Epithelial cell of esophagus (primary cell): ENCODE measurements around the gene KIF26B.

ENCODE experiments used
- DNase-seq: peaks from one replicate; pipeline ENCODE4 v3.0.0; 2010; ENCODE audit warnings: low read depth
- H3K4me3 ChIP-seq: 2 replicates; pipeline ENCODE4 v1.5.1; 2011; ENCODE audit warnings: mild to moderate bottlenecking, low read length, control low read depth
- TF ChIP-seq, protein P1 (sequence below): IDR thresholded peaks from 2 replicates; pipeline ENCODE4 v1.5.1; 2011; ENCODE audit warnings: low read depth, mild to moderate bottlenecking, low read length, control low read depth, inconsistent platforms; ENCODE audit not compliant: insufficient read depth; ENCODE audit errors: missing control alignments

Gene KIF26B

DNA sequence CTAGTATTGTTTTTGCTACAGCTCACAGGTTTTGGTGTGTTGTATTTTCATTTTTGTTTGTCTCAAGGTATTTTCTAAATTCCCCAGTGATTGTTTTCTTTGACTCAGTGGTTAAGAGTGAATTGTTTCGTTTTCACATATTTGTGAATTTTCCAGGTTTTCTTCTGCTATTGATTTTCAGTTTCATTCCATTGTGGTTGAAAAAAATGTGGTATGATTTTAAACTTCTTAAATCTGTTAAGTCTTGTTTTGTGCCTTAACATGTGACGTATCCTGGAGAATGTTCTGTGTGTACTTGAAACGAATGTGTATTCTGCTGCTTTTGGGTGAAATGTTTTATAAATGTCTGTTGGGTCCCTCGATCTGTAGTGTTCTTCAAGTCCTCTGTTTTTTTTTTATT is 117.9 kb downstream of the KIF26B start:
- DNase-seq = no peak
- no peak overlapping the region for H3K4me3 ChIP-seq
- TF ChIP-seq, protein P1, sequence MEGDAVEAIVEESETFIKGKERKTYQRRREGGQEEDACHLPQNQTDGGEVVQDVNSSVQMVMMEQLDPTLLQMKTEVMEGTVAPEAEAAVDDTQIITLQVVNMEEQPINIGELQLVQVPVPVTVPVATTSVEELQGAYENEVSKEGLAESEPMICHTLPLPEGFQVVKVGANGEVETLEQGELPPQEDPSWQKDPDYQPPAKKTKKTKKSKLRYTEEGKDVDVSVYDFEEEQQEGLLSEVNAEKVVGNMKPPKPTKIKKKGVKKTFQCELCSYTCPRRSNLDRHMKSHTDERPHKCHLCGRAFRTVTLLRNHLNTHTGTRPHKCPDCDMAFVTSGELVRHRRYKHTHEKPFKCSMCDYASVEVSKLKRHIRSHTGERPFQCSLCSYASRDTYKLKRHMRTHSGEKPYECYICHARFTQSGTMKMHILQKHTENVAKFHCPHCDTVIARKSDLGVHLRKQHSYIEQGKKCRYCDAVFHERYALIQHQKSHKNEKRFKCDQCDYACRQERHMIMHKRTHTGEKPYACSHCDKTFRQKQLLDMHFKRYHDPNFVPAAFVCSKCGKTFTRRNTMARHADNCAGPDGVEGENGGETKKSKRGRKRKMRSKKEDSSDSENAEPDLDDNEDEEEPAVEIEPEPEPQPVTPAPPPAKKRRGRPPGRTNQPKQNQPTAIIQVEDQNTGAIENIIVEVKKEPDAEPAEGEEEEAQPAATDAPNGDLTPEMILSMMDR = no peak

DNA sequence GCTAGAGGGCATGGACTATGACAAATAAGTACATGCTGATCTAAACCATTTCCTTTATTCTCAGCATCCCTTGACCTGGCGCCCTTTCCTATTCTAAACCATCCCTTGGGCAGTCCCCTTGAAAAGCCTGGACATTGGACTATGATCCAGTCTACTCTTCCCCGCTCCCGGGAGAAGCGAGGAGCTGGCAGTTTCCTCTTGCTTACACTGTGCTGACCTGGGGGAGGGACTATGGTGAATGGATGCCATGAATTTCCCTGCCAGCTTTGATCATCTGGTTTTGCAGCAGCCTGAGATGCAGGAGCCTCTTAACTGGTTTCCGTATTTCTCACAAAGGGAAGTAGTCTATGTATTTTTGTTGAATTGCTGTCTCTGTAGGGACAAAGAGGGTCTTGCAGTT is 121.7 kb downstream of the KIF26B start:
- TF ChIP-seq, protein P1 = no peak
- no peak for DNase-seq
- H3K4me3 ChIP-seq = no peak overlapping the region

DNA sequence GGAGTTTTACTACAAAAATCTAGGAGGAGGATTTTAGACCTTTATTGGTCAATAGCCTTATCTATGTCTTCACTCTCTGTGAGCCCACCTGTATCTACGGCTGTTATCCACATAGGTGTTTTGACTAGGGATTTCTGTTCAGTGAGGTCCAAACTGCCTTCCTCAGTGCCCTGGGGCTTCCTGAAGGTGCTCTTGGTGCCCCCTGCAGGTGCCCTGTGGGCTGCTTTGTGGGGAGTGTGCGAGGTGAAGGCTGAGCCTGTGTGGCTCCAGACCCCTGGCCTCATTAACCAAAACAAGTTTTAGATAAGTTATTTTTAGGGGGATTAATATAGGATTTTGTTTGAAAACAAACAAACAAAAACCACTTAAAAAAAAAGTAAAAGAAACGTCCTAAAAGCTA is 122.5 kb downstream of the KIF26B start:
- DNase-seq = no peak
- H3K4me3 ChIP-seq = no peak overlapping the region
- TF ChIP-seq, protein P1 = no peak

DNA sequence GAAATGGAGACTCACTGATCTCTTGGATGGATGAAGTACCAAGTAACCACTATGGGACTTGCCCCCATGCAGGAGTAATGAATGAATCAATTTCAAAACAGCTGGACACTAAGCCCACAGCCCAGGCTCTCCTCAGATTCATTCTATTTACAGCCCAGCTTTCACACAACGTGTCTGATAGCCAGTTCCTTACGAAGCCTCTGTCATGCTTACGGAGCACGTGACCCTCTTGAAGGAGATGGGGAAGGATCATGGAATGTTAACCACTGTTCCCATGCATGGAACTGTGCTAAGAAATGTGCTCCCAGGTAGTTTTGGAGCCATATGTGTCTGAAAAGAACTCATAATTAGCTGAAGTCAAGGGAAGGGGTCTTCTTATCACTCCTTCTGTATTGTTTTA is 124.1 kb downstream of the KIF26B start:
- DNase-seq = no peak
- H3K4me3 ChIP-seq = no peak overlapping the region
- TF ChIP-seq, protein P1 = no peak

DNA sequence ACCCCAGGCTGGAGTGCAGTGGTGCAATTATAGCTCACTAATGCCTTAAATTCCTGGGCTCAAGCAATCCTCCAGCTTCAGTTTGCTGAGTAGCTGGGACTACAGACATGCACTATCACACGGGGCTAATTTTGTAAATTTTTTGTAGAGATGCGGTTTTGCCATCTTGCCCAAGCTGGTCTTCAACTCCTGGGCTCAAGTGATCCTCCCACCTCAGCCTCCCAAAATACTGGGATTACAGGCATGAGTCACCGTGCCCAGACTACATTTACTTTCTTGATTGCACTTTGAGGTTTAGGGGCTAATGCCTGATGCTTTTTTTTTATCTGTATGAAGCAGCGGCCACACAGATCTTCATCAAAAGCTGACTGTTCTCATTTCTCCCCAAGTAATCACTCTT is 124.6 kb downstream of the KIF26B start:
- TF ChIP-seq, protein P1 = no peak
- no peak overlapping the region for H3K4me3 ChIP-seq
- DNase-seq = no peak

DNA sequence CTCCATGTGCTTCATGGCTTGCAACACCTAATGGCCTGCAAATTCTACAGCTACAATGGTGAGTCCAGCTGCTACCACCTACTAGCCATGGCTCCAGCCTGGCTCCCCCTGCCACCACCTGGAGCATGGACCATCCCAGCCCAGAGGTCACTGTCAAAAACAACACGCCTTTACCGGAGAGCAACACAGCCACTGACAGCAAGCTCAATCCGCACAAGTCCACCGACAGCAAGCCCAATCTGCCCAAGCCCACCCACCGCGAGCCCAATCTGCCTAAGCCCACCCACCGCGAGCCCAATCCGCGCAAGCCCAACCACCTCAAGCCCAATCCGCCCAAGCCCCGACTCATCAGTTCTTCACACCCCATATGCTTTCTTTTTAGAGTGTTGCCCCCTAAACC is 128.2 kb downstream of the KIF26B start:
- DNase-seq = no peak
- TF ChIP-seq, protein P1 = no peak
- no peak overlapping the region for H3K4me3 ChIP-seq

DNA sequence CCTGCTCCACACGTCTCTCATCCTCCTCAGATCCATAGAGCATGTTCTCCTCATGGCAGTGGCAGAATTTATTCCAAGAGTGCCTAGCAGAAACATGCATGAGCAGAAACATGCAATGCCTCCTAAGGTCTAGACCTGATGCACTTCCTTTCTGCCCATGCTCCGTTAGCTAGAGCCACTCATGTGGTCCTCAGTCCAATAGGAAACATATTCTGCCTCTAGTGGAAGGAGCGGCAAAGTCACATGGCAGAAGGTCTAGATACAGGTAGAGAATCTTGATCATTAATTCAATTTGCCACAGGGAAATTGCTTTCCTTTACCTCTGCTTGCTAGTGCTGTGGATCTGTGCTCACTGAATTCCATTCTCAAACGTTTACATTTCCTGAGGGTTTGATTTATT is 130.4 kb downstream of the KIF26B start:
- DNase-seq = no peak
- no peak overlapping the region for H3K4me3 ChIP-seq
- TF ChIP-seq, protein P1 = no peak
